Measurements from ENCODE around the gene HSD17B10.

GRCh38 chrX:53445977-53446376 lies 11.8 kb upstream of the HSD17B10 start:
- peak; percentile 59; the same call in 1 of the 2 replicates for TF ChIP-seq CTCF (IDR thresholded peaks at IDR 0.05; ENCODE audit: low read length)
- TF ChIP-seq EZH2 (IDR thresholded peaks at IDR 0.05; ENCODE audit: borderline replicate concordance, low read length): no peak
